Fibroblast of the conjunctiva (primary cell): ENCODE results near the gene ABHD2.
"Not testable (repeated sequence)": the region's sequence is repeated elsewhere in the genome, so short reads cannot be mapped to it uniquely, and the experiment has no call there.

Source experiments
- DNase-seq: peaks from one replicate; pipeline ENCODE4 v3.0.0-alpha.2; 2010; ENCODE audit warnings: low read depth

Gene ABHD2

GRCh38 chr15:89120479-89121000 lies 32.3 kb downstream of the ABHD2 start:
- DNase-seq, result not testable (repeated sequence)

GRCh38 chr15:89121414-89121813 lies 33.2 kb downstream of the ABHD2 start:
- DNase-seq, result no peak

GRCh38 chr15:89122505-89123180 lies 34.4 kb downstream of the ABHD2 start:
- no peak for DNase-seq

GRCh38 chr15:89123181-89123525 lies 34.9 kb downstream of the ABHD2 start:
- no peak for DNase-seq

- DNase-seq, result no peak
These were observed 37.0 kb downstream of the ABHD2 start for GRCh38 chr15:89125088-89125826.

GRCh38 chr15:89126009-89126408 lies 37.8 kb downstream of the ABHD2 start:
- DNase-seq, result no peak

GRCh38 chr15:89127054-89127702 lies 38.9 kb downstream of the ABHD2 start:
- no peak for DNase-seq

- DNase-seq, result no peak
These were observed 40.3 kb downstream of the ABHD2 start for GRCh38 chr15:89128320-89129122.

GRCh38 chr15:89129123-89129815 lies 41.0 kb downstream of the ABHD2 start:
- no peak for DNase-seq

- DNase-seq, result no peak
These were observed 41.5 kb downstream of the ABHD2 start for GRCh38 chr15:89129816-89130134.

- DNase-seq, result no peak
These were observed 41.9 kb downstream of the ABHD2 start for GRCh38 chr15:89130201-89130600.

- DNase-seq, result no peak
These were observed 43.5 kb downstream of the ABHD2 start for GRCh38 chr15:89131731-89132130.

- no peak for DNase-seq
These were observed 44.6 kb downstream of the ABHD2 start for GRCh38 chr15:89132611-89133507.

- not testable (repeated sequence) for DNase-seq
These were observed 47.3 kb downstream of the ABHD2 start for GRCh38 chr15:89135387-89136077.

GRCh38 chr15:89136078-89136806 lies 48.0 kb downstream of the ABHD2 start:
- DNase-seq, result no peak

- DNase-seq, result no peak
These were observed 48.8 kb downstream of the ABHD2 start for GRCh38 chr15:89136818-89137772.

GRCh38 chr15:89137926-89138325 lies 49.7 kb downstream of the ABHD2 start:
- no peak for DNase-seq

GRCh38 chr15:89138999-89139612 lies 50.9 kb downstream of the ABHD2 start:
- DNase-seq, result no peak
